SK-N-MC (cell line): ENCODE measurements around the gene COQ7.

Source experiments
- DNase-seq: peaks from one replicate; pipeline ENCODE4 v3.0.0-alpha.2; 2011; ENCODE audit warnings: low read depth, low spot score
- H3K27ac ChIP-seq: fragments of 200-600 bp; sonication (generic); 2 replicates; pipeline ENCODE4 v1.5.1; 2016; ENCODE audit warnings: mixed run types
- H3K36me3 ChIP-seq: fragments of 200-600 bp; sonication (generic); 2 replicates; pipeline ENCODE4 v1.6.1; 2017; ENCODE audit warnings: antibody characterized with exemption, low read length, mixed read lengths; ENCODE audit not compliant: insufficient read depth
- H3K4me3 ChIP-seq: fragments of 200-600 bp; sonication (generic); 2 replicates; pipeline ENCODE4 v1.5.1; 2016
- H3K9ac ChIP-seq: fragments of 200-600 bp; sonication (generic); 2 replicates; pipeline ENCODE4 v1.8.0; 2017; ENCODE audit warnings: mixed run types, mixed read lengths; ENCODE audit not compliant: insufficient read length
- H3K9me3 ChIP-seq: fragments of 200-600 bp; sonication (generic); 2 replicates; pipeline ENCODE4 v1.6.1; 2017; ENCODE audit warnings: low read depth, mild to moderate bottlenecking, antibody characterized with exemption, low read length, moderate library complexity, mixed read lengths
- EZH2 ChIP-seq: fragments of 200-600 bp; sonication (generic); IDR thresholded peaks from one replicate; pipeline ENCODE4 v1.6.1; 2017; ENCODE audit warnings: antibody characterized with exemption
- FOXP2 ChIP-seq: optimal IDR thresholded peaks from 2 replicates; pipeline ENCODE3; 2011; ENCODE audit warnings: mild to moderate bottlenecking, moderate library complexity; ENCODE audit not compliant: insufficient read depth; ENCODE audit errors: extremely low read length, control extremely low read depth
- POLR2AphosphoS5 ChIP-seq: IDR thresholded peaks from 2 replicates; pipeline ENCODE4 v1.6.1; 2012; ENCODE audit warnings: mild to moderate bottlenecking, low read depth, low read length, borderline replicate concordance

Gene COQ7

DNA sequence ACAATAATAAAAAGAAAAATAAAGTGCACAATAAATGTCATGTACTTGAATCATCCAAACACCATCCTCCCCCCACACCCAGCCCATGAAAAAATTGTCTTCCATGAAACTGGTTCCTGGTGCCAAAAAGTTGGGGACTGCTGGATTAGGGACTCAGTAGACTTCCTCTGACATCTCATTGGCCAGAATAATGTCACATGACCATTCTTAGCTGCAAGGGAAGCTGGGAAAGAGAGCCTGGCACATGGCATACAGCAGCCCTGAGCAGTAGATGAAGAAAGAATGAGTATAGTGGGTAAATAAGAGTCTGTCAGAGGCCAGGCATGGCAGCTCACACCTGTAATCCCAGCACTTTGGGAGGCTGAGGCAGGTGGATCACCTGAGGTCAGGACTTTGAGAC, 58.9 kb downstream of the COQ7 start:
- H3K36me3 ChIP-seq = no peaks in the 10 kb centered on the region
- no peak for DNase-seq
- no peak overlapping the region for H3K9ac ChIP-seq
- TF ChIP-seq EZH2 = no peak
- TF ChIP-seq FOXP2 = no peak
- TF ChIP-seq POLR2AphosphoS5 = no peak
- no peak overlapping the region for H3K27ac ChIP-seq
- no peak overlapping the region for H3K4me3 ChIP-seq
- H3K9me3 ChIP-seq = no peaks in the 10 kb centered on the region

DNA sequence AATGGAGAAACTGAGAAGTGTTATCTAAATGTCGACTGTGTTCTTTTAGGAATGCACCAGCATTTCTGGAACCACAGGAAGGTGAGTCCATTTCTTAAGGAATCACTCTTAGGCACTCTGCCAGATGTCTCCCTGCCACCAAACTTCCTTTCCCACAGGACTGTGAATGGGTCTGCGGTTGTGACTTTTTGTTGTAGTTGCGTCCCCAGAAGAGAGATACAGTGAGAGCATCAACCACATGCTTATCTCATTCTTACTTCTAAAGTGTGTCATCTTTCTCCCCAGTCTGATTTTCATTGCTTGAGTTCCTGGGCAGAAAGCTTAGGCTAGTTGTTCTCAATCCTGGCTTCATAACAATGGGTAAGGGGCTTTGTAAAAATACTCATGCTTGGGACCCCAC, 59.8 kb downstream of the COQ7 start:
- TF ChIP-seq POLR2AphosphoS5 (no peak), FOXP2 (no peak), EZH2 (no peak)
- Histone ChIP-seq H3K9ac (no peak overlapping the region), H3K4me3 (no peak overlapping the region), H3K27ac (no peak overlapping the region), H3K36me3 (no peaks in the 10 kb centered on the region), H3K9me3 (no peaks in the 10 kb centered on the region)
- no peak for DNase-seq

DNA sequence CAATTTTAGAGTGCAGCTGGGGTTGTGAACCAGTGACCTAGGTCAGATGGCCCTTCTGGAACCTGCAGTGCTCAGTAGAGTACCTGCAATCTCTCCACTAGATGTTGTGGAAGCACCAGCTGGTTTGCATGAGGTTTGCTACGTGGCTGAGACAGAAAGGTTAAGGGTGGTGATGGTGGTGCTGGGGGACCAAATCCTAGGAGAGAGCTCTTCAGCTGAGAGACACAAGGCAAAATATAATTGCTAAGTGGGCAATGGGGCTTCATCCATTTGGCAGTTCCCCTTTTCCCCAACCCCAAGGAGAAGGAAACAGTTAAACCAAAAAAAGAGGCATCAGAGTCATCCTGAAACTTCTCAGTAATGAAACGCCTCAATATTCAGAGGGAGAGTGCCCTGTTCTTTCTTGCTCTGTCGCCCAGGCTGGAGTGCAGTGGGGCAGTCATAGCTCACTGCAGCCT, 60.3 kb downstream of the COQ7 start:
- H3K9ac ChIP-seq = no peak overlapping the region
- TF ChIP-seq EZH2 = no peak
- no peak for TF ChIP-seq POLR2AphosphoS5
- TF ChIP-seq FOXP2 = no peak
- no peaks in the 10 kb centered on the region for H3K36me3 ChIP-seq
- no peak for DNase-seq
- no peaks in the 10 kb centered on the region for H3K9me3 ChIP-seq
- H3K27ac ChIP-seq = no peak overlapping the region
- no peak overlapping the region for H3K4me3 ChIP-seq

DNA sequence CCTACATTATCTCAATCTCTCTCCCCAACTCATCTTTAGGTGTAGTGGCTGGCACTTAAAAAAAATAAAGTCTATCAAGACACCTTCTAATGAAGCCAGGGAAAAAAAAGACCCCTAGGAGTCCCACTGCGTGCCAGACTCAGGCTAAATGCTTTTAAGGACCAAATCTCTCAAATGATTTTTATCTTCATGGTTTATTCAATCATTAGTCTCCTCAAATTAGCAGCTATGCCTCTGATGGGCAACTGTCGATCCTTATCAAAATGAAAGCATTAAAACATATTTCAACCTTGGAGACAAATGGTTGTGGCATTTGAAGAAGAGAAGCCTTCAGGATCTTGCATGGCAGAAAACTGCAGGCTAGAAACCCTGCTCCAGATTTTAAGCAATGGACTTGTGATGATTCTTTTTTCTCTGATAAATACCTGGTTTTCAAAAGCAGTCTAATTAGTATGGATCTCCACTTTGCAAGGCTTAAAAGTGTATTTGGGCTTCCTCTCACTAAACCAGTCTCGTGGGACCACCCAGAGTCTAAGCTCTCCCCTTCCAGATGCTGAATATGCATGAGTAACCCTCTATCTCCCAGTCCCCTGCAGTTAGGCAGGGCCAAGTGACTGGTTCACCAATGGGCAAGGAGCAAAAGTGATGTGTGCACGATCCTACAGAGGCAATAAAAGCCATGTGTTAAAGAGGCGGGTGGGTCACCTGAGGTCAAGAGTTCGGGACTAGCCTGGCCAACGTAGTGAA, 61.2 kb downstream of the COQ7 start:
- Histone ChIP-seq H3K4me3 (no peak overlapping the region), H3K36me3 (no peaks in the 10 kb centered on the region), H3K9ac (no peak overlapping the region), H3K27ac (no peak overlapping the region), H3K9me3 (no peaks in the 10 kb centered on the region)
- no peak for DNase-seq
- TF ChIP-seq EZH2 (no peak), POLR2AphosphoS5 (no peak), FOXP2 (no peak)
